NCI-H510A treated with DMSO at 0.1 percent for 48 hours (cell line): ENCODE data around the gene MLXIP.

Experiments used
- DNase-seq: peaks from one replicate; lab custom pipeline; 2025; lab: John Stamatoyannopoulos, UW

The MLXIP gene

DNA sequence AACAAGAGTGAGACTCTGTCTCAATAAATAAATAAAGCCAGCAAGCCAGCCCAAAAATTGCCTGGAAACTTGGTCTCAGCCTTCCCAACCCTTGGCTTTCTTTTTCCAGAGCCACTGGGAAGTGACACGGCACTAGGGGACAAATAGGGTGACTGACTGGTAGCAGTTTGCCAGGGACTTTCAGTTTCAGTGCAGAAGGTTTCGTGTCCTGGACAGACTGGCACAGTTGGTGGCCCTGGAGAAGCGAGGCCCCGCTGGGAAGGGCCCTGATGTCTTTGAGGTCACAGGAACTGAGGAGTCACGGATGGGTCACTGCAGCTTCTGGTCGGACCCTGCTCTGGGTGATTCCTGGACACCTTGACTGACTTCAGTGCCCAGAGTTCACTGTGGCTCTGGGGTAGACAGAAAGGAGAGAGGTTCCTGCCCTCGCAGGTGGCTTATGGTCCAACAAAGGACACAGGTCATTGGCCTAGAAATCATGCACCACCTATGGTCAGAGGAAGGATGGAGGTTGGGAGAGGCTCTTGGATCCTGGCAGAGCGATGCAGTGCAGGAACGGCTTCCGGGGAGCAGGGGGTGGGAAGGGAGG is 107.0 kb downstream of the MLXIP start:
- no peak for DNase-seq

GRCh38 chr12:122187466-122187865 is 108.9 kb downstream of the MLXIP start:
- no peak for DNase-seq

DNA sequence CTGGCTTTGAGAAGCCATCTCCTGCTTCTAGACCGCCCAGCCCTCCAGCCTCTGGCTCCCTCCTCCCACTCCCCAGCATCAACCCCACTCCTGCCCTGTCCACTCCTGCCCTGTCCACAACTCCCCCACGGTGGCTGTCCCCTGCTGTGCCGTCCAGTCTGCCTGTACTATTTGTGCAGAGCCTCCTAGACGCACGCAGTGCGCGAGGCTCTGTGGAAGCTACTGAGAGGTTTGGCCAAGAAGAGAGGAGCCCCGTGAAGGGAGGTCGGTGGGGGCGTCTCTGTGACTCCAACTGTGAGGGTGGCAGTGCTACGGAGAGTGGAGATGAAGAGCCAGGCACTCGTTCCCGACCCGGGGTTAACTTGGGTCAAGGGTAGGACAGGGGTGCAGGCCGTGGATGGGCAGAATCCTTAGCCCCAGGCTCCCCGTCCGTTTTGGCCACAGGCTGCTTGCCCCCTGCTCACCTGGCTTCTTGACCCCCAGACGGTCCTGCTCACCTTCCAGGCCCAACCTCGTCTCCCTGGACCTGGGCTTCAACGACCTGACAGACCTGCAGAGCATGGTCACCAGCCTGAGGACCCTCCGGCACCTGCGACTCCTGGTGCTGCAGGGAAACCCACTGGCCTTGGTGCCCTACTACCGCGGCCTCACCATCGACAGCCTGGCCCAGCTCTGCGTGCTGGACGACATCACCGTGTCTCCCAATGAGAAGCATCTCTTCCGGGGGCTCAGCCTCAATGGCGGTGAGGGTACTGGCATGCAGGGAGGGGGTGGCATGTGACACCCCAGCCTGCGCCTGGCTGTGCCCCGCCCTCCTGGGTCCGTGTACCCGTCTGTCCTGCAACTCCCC is 111.3 kb downstream of the MLXIP start:
- no peak for DNase-seq

DNA sequence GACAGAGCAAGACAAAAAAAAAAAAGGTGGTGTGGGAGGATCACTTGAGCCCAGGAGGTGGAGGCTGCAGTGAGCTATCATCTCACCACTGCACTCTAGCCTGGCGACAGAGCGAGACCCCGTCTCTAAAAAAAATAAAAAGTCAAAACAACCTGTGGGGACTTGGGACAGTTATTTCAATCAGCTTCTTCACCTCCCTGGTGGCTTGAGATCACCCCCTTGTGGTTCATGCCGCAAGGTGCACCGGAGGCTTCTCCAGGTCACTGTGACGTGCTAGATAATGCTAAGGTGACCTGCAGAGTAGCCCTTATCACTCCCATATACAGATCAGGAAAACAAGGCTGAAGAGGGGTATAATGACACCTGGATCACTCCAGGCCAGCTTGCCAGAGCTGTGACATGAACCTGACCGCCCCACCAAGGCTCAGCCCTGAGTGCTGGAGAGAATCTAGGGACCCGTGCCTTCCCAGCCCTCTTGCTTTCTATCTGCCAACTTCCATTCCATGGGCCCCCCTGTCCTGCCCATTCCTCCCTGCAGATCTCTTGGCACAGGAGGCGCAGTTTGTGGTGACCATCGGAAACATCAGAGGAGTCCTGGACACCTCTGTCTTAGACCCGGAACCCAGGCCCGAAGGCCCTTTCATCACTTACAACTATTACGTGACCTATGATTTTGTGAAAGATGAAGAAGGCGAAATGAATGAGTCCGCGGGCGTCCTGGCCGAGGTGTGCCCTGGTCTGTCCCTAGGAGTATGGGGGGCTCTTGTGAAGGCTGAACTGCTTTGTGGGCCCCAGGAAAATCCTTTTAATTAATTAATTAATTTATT is 112.5 kb downstream of the MLXIP start:
- peak; percentile 77 for DNase-seq

- DNase-seq = no peak
These were observed 113.9 kb downstream of the MLXIP start for GRCh38 chr12:122192441-122192840.

DNA sequence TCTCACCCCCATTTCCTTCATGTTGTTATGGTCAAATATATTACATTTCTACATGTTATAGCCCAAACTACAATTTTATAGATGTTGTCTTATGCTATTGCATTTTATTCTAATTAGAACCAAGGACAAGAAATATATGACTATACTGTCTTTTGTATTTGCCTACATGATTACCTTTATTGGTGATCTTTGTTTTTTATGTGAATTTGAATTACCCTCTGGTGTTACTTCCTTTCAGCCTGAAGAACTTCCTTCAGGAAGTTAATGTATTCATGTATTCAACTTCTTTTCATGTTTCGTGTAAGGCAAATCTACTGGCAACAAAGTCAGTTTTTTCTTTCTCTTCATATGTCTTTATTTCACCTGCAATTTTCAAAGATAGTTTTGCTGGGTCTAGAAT is 116.2 kb downstream of the MLXIP start:
- DNase-seq = no peak

DNA sequence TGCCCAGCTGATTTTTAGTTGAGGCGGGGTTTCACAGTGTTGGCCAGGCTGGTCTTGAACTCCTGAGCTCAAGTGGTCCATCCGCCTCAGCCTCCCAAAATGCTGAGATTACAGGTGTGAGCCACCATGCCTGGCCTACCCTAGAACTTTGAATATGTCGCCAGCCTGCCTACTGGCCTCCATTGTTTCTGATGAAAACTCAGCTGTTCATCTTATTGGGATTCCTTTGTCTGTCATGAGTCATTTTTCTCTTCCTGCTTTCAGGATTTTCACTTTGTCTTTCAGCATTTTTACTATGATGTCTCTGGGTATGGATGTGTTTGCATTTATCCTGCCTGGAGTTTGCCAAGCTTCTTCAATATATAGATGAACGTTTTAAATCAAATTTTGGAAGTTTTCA is 116.8 kb downstream of the MLXIP start:
- no peak for DNase-seq
